ENCODE results near the gene CERCAM. TPM values are rescaled to one million over a fixed set of nuclear protein-coding genes. Genes with fewer than 3 reads are reported as not detected.
"Not testable (repeated sequence)": the region's sequence is repeated elsewhere in the genome, so short reads cannot be mapped to it uniquely, and the experiment has no call there.

The CERCAM gene
- total RNA-seq, 1 experiment from 2014 or later, result 15.5 TPM

- Histone ChIP-seq H3K4me3 (ENCODE audit: insufficient read depth, low read depth, low read length) (no peak overlapping the region), H3K27me3 (ENCODE audit: control insufficient read depth, insufficient read depth, low read length) (peaks cover 59% of the 10 kb centered on the region), H3K36me3 (replicated peaks; ENCODE audit: control insufficient read depth, insufficient read depth, low read length) (no peaks in the 10 kb centered on the region)
- peak; percentile 79 for DNase-seq
These were observed 15.4 kb upstream of the CERCAM start for GRCh38 chr9:128405077-128405779.

- H3K27me3 ChIP-seq (ENCODE audit: control insufficient read depth, insufficient read depth, low read length), result peaks cover 59% of the 10 kb centered on the region
- H3K36me3 ChIP-seq (replicated peaks; ENCODE audit: control insufficient read depth, insufficient read depth, low read length), result no peaks in the 10 kb centered on the region
- no peak for DNase-seq
- no peak overlapping the region for H3K4me3 ChIP-seq (ENCODE audit: insufficient read depth, low read depth, low read length)
These were observed 14.9 kb upstream of the CERCAM start for GRCh38 chr9:128405780-128406171.

DNA sequence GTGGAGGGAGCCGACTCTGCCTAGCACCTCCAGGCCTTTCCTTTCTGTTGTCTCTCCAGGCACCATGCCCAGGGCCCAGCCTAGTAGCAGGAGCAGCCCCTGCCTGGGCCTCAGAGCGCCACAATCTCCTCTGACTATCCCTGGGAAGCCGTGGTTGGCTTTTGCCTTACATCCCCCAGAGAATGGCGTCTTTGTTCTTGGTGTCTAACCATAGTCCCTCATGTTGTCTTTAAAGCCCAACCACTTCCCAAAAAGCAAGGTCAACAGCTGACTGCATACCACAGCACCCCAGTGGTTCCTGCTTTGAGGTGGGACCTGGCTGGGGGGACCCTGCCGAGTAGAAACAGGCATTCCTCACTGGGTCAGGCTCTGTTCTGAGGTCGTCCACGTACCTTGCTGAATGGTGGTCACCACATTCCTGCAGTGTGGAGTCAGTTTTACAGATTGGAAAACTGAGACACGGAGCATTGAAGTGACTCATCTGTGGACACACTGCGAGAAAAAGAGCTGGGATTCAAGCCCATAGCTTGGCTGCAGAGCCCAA, 13.7 kb upstream of the CERCAM start:
- peaks cover 65% of the 10 kb centered on the region for H3K27me3 ChIP-seq (ENCODE audit: control insufficient read depth, insufficient read depth, low read length)
- no peak for DNase-seq
- no peaks in the 10 kb centered on the region for H3K36me3 ChIP-seq (replicated peaks; ENCODE audit: control insufficient read depth, insufficient read depth, low read length)
- H3K4me3 ChIP-seq (ENCODE audit: insufficient read depth, low read depth, low read length), result no peak overlapping the region

GRCh38 chr9:128408963-128409431, 11.7 kb upstream of the CERCAM start:
- H3K36me3 ChIP-seq (replicated peaks; ENCODE audit: control insufficient read depth, insufficient read depth, low read length), result no peaks in the 10 kb centered on the region
- peaks cover 65% of the 10 kb centered on the region for H3K27me3 ChIP-seq (ENCODE audit: control insufficient read depth, insufficient read depth, low read length)
- DNase-seq, result peak; percentile 86
- H3K4me3 ChIP-seq (ENCODE audit: insufficient read depth, low read depth, low read length), result no peak overlapping the region

- H3K27me3 ChIP-seq (ENCODE audit: control insufficient read depth, insufficient read depth, low read length), result peaks cover 60% of the 10 kb centered on the region
- no peak overlapping the region for H3K4me3 ChIP-seq (ENCODE audit: insufficient read depth, low read depth, low read length)
- peak; percentile 56 for DNase-seq
- no peaks in the 10 kb centered on the region for H3K36me3 ChIP-seq (replicated peaks; ENCODE audit: control insufficient read depth, insufficient read depth, low read length)
These were observed 11.2 kb upstream of the CERCAM start for GRCh38 chr9:128409450-128409849.

- DNase-seq, result peak; percentile 74
- H3K36me3 ChIP-seq (replicated peaks; ENCODE audit: control insufficient read depth, insufficient read depth, low read length), result no peaks in the 10 kb centered on the region
- peaks cover 57% of the 10 kb centered on the region for H3K27me3 ChIP-seq (ENCODE audit: control insufficient read depth, insufficient read depth, low read length)
- H3K4me3 ChIP-seq (ENCODE audit: insufficient read depth, low read depth, low read length), result no peak overlapping the region
These were observed 10.7 kb upstream of the CERCAM start for GRCh38 chr9:128409978-128410377.

- Histone ChIP-seq H3K4me3 (ENCODE audit: insufficient read depth, low read depth, low read length) (no peak overlapping the region), H3K36me3 (replicated peaks; ENCODE audit: control insufficient read depth, insufficient read depth, low read length) (no peaks in the 10 kb centered on the region), H3K27me3 (ENCODE audit: control insufficient read depth, insufficient read depth, low read length) (peaks cover 47% of the 10 kb centered on the region)
- DNase-seq, result no peak
These were observed 9.1 kb upstream of the CERCAM start for GRCh38 chr9:128411364-128412119.

DNA sequence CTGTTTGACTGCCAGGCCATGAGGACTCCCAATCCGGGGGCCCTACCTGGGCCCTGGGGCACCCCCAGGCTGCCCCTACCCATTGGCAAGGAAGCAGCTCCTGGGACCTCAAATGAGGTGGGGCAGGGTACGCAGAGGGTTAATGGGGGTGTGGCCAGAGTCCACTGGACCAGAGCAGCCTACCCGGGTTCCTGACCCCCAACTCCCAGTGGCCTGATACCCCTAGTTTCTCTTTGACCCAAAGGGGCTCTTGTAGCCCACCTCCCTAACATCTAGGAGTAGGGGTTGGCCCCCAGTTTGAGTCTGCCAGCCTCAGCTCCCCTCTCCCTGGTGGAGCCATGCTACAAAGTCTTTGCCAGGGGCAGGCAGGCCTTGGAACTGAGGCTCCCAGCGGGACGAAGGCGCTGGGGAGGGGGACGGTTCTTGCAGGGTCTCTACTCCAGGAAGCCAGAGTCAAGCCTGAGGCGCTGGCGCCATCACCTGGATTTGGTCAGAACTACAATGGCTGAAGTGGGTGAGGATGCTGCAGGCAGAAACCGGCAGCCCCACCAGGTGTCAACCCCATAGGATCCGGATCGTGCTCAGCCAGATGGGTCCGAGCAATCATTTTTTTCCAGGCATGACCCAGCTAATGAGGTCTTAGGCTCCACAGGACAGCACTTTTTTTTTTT, 8.4 kb upstream of the CERCAM start:
- Histone ChIP-seq H3K36me3 (replicated peaks; ENCODE audit: control insufficient read depth, insufficient read depth, low read length) (no peaks in the 10 kb centered on the region), H3K27me3 (ENCODE audit: control insufficient read depth, insufficient read depth, low read length) (peaks cover 46% of the 10 kb centered on the region), H3K4me3 (ENCODE audit: insufficient read depth, low read depth, low read length) (no peak overlapping the region)
- DNase-seq, result peak; percentile 95

- H3K4me3 ChIP-seq (ENCODE audit: insufficient read depth, low read depth, low read length); H3K36me3 ChIP-seq (replicated peaks; ENCODE audit: control insufficient read depth, insufficient read depth, low read length): not testable (repeated sequence)
- peaks cover 41% of the 10 kb centered on the region for H3K27me3 ChIP-seq (ENCODE audit: control insufficient read depth, insufficient read depth, low read length)
- DNase-seq, result peak; percentile 9
These were observed 6.9 kb upstream of the CERCAM start for GRCh38 chr9:128413728-128414127.

DNA sequence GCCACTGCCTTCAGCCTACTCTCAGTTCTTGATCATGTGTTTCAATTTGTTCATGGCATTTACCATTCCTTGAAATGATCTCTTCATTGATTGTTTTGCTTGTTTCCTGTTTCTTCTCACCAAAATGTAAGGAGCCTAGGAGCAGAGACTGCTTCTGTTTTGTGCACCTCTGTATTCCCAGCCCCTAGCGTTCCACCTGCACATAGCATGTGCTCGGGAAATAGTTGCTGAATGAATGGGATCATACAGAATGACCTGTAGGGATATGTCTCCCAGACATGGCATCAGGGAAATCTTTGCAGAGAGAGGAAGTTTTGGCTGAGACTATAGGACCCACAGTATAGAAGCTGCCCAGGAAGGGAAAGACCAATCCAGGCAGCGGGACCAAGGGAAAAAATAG, 6.2 kb upstream of the CERCAM start:
- Histone ChIP-seq H3K27me3 (ENCODE audit: control insufficient read depth, insufficient read depth, low read length) (peaks cover 42% of the 10 kb centered on the region), H3K4me3 (ENCODE audit: insufficient read depth, low read depth, low read length) (no peak overlapping the region), H3K36me3 (replicated peaks; ENCODE audit: control insufficient read depth, insufficient read depth, low read length) (no peaks in the 10 kb centered on the region)
- peak; percentile 58 for DNase-seq

DNA sequence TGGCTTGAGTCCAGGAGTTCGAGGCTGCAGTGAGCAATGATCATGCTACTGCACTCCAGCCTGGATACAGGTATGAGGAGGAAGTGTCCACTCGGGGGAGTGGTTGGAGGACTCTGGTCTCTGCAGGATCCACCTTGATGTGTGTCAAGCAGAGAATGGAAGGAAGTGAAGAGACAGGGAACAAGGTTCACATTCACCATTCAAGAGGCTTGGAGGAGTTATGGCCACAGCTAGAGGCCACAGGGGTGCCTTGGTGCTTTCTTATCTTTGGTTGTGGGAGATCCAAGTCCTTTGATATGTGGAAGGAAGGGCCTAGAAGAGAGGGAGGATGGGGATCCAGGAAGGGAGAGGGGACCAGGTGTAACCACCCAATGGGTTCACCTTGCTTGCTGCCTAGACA, 5.4 kb upstream of the CERCAM start:
- H3K4me3 ChIP-seq (ENCODE audit: insufficient read depth, low read depth, low read length), result no peak overlapping the region
- no peaks in the 10 kb centered on the region for H3K36me3 ChIP-seq (replicated peaks; ENCODE audit: control insufficient read depth, insufficient read depth, low read length)
- DNase-seq, result peak; percentile 16
- peaks cover 42% of the 10 kb centered on the region for H3K27me3 ChIP-seq (ENCODE audit: control insufficient read depth, insufficient read depth, low read length)

DNA sequence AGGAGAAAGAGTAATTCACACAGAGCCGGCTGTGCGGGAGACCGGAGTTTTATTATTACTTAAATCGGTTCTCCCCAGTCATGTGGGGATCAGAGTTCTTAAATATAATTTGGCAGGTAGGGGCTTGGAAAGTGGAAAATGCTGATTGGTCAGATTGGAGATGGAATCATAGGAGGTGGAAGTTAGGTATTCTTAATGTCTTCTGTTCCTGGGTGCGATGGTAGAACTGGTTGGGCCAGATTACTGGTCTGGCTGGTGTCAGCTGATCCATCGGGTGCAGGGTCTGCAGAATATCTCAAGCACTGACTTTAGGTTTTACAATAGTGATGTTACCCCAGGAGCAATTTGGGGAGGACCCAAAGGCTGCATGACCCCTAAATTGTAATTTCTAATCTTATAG, 4.6 kb upstream of the CERCAM start:
- peaks cover 40% of the 10 kb centered on the region for H3K27me3 ChIP-seq (ENCODE audit: control insufficient read depth, insufficient read depth, low read length)
- H3K36me3 ChIP-seq (replicated peaks; ENCODE audit: control insufficient read depth, insufficient read depth, low read length), result no peaks in the 10 kb centered on the region
- no peak overlapping the region for H3K4me3 ChIP-seq (ENCODE audit: insufficient read depth, low read depth, low read length)
- peak; percentile 18 for DNase-seq

DNA sequence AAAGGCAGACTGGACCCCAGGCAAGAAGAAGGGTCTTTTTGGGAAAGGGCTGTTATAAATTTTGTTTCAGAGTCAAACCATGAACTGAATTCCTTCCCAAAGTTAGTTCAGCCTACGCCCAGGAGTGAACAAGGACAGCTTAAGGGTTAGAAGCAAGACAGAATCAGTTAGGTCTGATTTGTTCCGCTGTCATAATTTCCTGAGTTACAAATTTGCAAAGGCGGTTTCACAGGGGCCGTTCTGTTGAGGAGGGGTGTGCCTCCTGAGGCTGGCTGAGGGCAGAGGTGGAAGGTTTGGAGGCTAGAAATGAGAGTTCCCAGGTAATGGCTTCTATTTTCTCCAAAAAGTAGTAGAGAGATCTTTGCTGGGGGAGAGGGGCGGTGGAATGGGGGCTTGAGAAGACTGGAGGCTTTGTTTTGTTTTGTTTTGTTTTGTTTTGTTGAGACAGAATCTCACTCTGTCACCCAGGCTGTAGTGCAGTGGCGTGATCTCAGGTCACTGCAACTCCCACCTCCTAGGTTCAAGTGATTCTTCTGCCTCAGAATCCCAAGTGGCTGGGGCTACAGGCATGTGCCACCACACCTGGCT, 4.1 kb upstream of the CERCAM start:
- Histone ChIP-seq H3K27me3 (ENCODE audit: control insufficient read depth, insufficient read depth, low read length) (peaks cover 41% of the 10 kb centered on the region), H3K4me3 (ENCODE audit: insufficient read depth, low read depth, low read length) (no peak overlapping the region), H3K36me3 (replicated peaks; ENCODE audit: control insufficient read depth, insufficient read depth, low read length) (no peaks in the 10 kb centered on the region)
- DNase-seq, result peak; percentile 26

All from H7 (cell line).